Esophagus muscularis mucosa (tissue), 3 donors: ENCODE data around the gene BMPR1B.

Experiments used
- POLR2A ChIP-seq: fragments of 450-650 bp; IDR thresholded peaks from one replicate; pipeline ENCODE4 v1.6.1; 2017; ENCODE audit warnings: antibody characterized with exemption, moderate library complexity, mild to moderate bottlenecking, low read depth
- POLR2AphosphoS5 ChIP-seq, 2 donors: sonication (generic); formaldehyde crosslinking; IDR thresholded peaks; one replicate each; pipeline ENCODE4 v1.6.1; 2017; ENCODE audit warnings: antibody characterized with exemption in 2 of 2
- TF ChIP-seq, protein P1 (sequence below), 3 experiments: fragments of 200-600 bp in 2 of 3; fragments of 450-650 bp in 1 of 3; sonication (generic) in 2 of 3; IDR thresholded peaks; one replicate each; pipeline ENCODE4 v1.5.1; 2017 to 2019; ENCODE audit warnings: antibody characterized with exemption in 3 of 3, mild to moderate bottlenecking in 2 of 3, moderate library complexity in 1 of 3

DNA sequence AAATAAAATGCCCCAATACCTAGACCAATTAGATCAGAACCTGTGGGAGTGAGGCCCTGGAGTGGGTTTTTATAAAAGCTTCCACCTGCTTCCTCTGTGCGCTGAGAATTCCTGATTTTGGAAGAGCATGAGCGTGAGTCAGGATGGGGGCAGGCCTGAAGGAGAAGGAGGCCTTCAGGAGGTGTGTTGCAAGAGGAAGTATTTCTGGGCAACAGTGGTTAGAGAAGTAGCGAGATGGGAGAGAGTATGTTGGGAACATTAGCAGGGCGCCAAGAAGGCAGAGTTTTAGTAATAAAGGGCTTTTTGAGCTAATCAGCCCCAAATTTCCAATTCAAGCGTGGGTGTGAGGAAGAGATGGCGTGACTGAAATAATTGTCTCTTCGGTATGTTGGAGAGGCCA is 441.2 kb downstream of the BMPR1B start:
- TF ChIP-seq, protein P1, sequence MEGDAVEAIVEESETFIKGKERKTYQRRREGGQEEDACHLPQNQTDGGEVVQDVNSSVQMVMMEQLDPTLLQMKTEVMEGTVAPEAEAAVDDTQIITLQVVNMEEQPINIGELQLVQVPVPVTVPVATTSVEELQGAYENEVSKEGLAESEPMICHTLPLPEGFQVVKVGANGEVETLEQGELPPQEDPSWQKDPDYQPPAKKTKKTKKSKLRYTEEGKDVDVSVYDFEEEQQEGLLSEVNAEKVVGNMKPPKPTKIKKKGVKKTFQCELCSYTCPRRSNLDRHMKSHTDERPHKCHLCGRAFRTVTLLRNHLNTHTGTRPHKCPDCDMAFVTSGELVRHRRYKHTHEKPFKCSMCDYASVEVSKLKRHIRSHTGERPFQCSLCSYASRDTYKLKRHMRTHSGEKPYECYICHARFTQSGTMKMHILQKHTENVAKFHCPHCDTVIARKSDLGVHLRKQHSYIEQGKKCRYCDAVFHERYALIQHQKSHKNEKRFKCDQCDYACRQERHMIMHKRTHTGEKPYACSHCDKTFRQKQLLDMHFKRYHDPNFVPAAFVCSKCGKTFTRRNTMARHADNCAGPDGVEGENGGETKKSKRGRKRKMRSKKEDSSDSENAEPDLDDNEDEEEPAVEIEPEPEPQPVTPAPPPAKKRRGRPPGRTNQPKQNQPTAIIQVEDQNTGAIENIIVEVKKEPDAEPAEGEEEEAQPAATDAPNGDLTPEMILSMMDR (IDR thresholded peaks at IDR 0.05): no peak
- no peak for TF ChIP-seq POLR2A
- no peak for TF ChIP-seq POLR2AphosphoS5 (IDR thresholded peaks at IDR 0.05)
